Subcutaneous abdominal adipose tissue (tissue), 5 donors: ENCODE results near the gene VMAC.

Experiments
- H3K27ac ChIP-seq: one replicate; pipeline ENCODE4 v1.7.0; 2013; ENCODE audit warnings: low read depth, mild to moderate bottlenecking, inconsistent platforms, low read length, moderate library complexity
- H3K27me3 ChIP-seq, 5 donors: one replicate each; pipeline ENCODE4 v1.7.0; 2013; ENCODE audit warnings: low read length in 5 of 5, inconsistent platforms in 1 of 5; ENCODE audit not compliant: control insufficient read depth in 5 of 5, insufficient read depth in 4 of 5
- H3K36me3 ChIP-seq, 5 donors: one replicate each; pipeline ENCODE4 v1.7.0; 2013; ENCODE audit warnings: low read length in 5 of 5; ENCODE audit not compliant: control insufficient read depth in 5 of 5, insufficient read depth in 5 of 5
- H3K4me1 ChIP-seq, 5 donors: one replicate each; pipeline ENCODE4 v1.7.0; 2013; ENCODE audit warnings: low read length in 5 of 5, mild to moderate bottlenecking in 3 of 5, moderate library complexity in 1 of 5; ENCODE audit not compliant: control insufficient read depth in 5 of 5, insufficient read depth in 5 of 5
- H3K4me3 ChIP-seq, 5 donors: one replicate each; pipeline ENCODE4 v1.7.0; 2013; ENCODE audit warnings: low read length in 5 of 5, low read depth in 1 of 5
- H3K9ac ChIP-seq, 5 donors: one replicate each; pipeline ENCODE4 v1.7.0; 2013; ENCODE audit warnings: low read length in 5 of 5, mild to moderate bottlenecking in 4 of 5, moderate library complexity in 3 of 5
- H3K9me3 ChIP-seq, 5 donors: one replicate each; pipeline ENCODE4 v1.7.0; 2013; ENCODE audit warnings: low read length in 5 of 5; ENCODE audit not compliant: control insufficient read depth in 5 of 5
- donor health status: healthy.
- donor health status: healthy.
- donor health status: healthy.
- donor health status: healthy.
- donor health status: healthy.

Gene VMAC

DNA sequence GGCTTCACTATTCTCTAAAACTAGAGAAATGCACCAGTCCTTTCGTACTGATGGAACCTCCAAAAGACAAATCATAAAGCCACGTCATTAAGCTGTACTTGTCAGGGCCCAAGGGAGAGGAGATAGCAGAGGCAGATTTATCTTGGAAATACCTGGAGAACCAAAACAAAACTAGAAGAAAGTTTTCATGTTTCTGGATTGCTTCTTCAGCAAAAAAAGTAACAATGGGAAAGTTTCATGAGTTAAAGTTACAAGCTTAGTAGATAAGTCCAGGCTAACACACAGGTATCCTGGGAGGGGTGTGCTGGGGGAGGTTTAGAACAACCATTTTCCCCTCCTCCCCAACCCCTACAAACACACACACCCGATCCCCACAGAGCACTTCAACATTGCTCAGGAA lies 51.7 kb downstream of the VMAC start:
- Histone ChIP-seq H3K27ac (no peak overlapping the region), H3K4me3 (no peak overlapping the region), H3K9me3 (no peaks in the 10 kb centered on the region), H3K27me3 (no peaks in the 10 kb centered on the region), H3K4me1 (peaks cover 11 to 59% (median 55%) of the 10 kb centered on the region in 5 donors), H3K36me3 (peaks cover 0 to 9% (median 0%) of the 10 kb centered on the region in 5 donors), H3K9ac (no peak overlapping the region)

DNA sequence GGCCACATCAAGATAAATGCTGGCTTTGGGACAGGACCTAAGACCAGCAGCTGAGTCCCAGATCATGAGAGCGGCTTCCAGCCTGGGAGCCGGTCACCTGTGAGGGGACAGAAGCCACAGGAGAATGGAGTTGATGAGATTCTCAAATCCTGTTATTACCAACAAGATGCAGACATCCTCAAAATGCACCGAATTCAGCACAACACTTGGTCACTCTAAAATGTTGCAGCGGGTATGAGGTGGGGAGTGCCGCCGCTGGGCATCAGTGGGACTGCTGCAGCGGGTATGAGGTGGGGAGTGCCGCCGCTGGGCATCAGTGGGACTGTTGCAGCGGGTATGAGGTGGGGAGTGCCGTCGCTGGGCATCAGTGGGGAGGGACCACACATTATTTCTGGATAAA lies 52.1 kb downstream of the VMAC start:
- no peak overlapping the region for H3K4me3 ChIP-seq
- peaks cover 12 to 58% (median 54%) of the 10 kb centered on the region in 5 donors for H3K4me1 ChIP-seq
- H3K27ac ChIP-seq: no peak overlapping the region
- H3K27me3 ChIP-seq: no peaks in the 10 kb centered on the region
- H3K36me3 ChIP-seq: peaks cover 0 to 9% (median 0%) of the 10 kb centered on the region in 5 donors
- H3K9ac ChIP-seq: no peak overlapping the region
- H3K9me3 ChIP-seq: no peaks in the 10 kb centered on the region

DNA sequence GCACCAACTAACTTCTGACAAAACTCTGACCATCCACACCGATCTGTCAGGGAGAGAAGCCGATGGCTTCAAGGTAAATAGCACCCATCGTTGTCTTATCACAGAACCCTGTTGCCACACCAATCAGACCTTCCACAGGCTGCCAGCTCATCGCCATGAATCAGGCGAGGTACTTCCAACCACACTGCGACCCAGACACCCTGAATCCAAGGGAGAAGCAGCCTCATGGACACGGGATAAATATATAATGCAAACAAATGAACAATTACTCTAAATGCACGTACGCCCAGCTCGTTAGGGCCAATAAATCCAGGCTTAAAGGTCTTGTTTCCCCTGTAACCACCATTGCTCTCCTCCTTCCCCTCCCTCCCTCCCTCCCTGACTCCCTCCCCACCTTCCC lies 52.5 kb downstream of the VMAC start:
- H3K27me3 ChIP-seq: no peaks in the 10 kb centered on the region
- H3K36me3 ChIP-seq: peaks cover 0 to 9% (median 0%) of the 10 kb centered on the region in 5 donors
- H3K9ac ChIP-seq: no peak overlapping the region
- no peak overlapping the region for H3K27ac ChIP-seq
- H3K9me3 ChIP-seq: no peaks in the 10 kb centered on the region
- H3K4me3 ChIP-seq: no peak overlapping the region
- peaks cover 14 to 58% (median 54%) of the 10 kb centered on the region in 5 donors for H3K4me1 ChIP-seq

DNA sequence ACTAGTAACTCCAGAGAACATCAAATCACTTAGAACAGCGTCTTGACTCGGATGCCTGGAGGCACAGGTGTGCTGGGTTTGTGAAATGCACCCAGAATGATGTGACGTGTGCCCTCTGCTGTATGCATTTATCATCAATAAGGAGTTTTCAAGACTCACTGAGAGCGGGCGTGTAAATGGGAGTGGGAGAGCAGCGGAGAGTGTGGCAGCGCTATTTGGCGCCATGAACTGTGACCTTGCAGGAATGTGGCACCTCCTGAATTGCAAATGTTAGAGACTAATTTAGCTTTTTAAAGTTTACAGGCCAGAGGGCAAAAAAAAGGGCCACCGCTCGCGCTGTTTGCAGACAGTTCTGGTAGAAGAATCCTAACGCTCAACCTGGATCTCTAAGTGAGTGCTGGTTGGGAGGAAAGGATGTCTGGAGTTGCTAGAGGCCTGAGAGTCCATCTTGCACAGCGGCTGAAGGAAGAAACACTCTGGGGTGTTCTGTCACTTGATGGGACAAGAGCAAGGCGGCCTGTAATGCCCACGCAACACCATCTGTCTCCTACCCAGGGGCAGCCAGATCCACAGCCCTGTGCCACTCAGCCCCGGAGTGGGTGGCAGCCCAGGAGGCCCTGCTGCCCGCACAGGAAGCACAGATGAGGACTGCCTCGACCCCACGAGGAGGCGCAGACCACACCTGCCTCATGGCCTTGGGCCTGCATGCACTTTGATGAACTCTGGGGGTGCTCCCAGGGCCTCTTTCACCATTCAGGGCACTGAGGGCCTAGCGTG lies 53.6 kb downstream of the VMAC start:
- Histone ChIP-seq H3K27ac (no peak overlapping the region), H3K36me3 (peaks cover 0 to 9% (median 0%) of the 10 kb centered on the region in 5 donors), H3K9me3 (no peaks in the 10 kb centered on the region), H3K4me1 (peaks cover 17 to 58% (median 54%) of the 10 kb centered on the region in 5 donors), H3K9ac (no peak overlapping the region), H3K4me3 (no peak overlapping the region), H3K27me3 (no peaks in the 10 kb centered on the region)

DNA sequence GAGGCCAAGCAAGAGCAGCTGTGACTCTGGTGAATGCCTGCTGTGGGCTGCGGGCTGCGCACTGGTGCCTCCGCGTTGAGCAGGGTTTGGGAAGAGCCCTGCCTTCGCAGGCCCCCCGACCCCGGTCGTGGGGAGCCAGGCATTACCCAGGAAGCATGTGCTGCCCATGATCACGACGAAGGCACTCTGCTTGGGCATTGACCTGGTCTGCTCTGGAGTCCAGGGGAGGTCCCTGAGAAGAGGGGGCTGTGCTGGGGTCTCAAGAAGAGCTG lies 54.1 kb downstream of the VMAC start:
- Histone ChIP-seq H3K9me3 (no peaks in the 10 kb centered on the region), H3K4me3 (no peak overlapping the region), H3K36me3 (peaks cover 0 to 9% (median 0%) of the 10 kb centered on the region in 5 donors), H3K4me1 (peaks cover 17 to 53% (median 52%) of the 10 kb centered on the region in 5 donors), H3K27me3 (no peaks in the 10 kb centered on the region), H3K9ac (no peak overlapping the region), H3K27ac (no peak overlapping the region)

DNA sequence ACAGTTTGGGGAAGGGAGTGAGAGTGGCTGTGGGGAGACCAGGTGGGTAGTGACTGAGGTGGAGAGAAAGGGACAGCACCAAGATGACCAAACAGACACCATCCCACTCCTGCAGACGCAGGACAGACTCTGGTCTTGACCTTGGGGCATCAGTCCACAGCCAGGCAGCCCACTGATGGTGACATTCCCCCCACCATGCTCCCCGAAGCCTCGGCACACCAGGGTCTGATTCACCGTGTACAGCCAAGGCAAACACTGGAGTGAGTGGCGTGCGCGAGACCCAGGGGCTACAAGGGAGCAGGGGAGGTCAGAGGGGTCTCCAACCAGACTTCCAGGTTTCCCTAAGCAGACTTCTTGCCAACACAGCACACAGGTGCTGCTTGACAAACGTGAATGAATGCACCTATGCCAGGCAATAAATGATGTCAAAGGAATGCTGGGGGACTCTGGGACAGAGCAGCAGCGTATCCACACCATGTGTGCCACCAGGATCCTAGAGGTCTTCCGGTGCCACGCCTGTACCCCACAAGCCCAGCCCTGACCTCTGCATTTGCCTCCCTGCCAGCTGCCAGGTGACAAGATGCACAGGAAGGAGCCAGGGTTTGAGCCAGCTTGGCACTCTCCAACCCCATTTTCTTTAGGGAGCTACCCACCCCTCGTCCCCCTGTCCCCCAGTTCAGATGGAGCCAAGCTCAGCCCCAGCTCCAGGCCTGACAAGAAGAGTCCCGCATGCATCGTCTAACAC lies 54.8 kb downstream of the VMAC start:
- H3K4me1 ChIP-seq: peaks cover 15 to 51% (median 46%) of the 10 kb centered on the region in 5 donors
- H3K9me3 ChIP-seq: no peaks in the 10 kb centered on the region
- H3K36me3 ChIP-seq: peaks cover 0 to 9% (median 0%) of the 10 kb centered on the region in 5 donors
- no peak overlapping the region for H3K27ac ChIP-seq
- no peak overlapping the region for H3K4me3 ChIP-seq
- peak overlapping the region in 1 of 5 donors; percentile 17 for H3K9ac ChIP-seq
- H3K27me3 ChIP-seq: no peaks in the 10 kb centered on the region
